SKM-1 (cell line): ENCODE data around the gene CCDC146.
"Not testable (repeated sequence)": the region's sequence is repeated elsewhere in the genome, so short reads cannot be mapped to it uniquely, and the experiment has no call there.

Experiments
- DNase-seq: peaks from one replicate; lab custom pipeline; 2025; ENCODE audit not compliant: unreplicated experiment; lab: John Stamatoyannopoulos, UW

The CCDC146 gene, protein sequence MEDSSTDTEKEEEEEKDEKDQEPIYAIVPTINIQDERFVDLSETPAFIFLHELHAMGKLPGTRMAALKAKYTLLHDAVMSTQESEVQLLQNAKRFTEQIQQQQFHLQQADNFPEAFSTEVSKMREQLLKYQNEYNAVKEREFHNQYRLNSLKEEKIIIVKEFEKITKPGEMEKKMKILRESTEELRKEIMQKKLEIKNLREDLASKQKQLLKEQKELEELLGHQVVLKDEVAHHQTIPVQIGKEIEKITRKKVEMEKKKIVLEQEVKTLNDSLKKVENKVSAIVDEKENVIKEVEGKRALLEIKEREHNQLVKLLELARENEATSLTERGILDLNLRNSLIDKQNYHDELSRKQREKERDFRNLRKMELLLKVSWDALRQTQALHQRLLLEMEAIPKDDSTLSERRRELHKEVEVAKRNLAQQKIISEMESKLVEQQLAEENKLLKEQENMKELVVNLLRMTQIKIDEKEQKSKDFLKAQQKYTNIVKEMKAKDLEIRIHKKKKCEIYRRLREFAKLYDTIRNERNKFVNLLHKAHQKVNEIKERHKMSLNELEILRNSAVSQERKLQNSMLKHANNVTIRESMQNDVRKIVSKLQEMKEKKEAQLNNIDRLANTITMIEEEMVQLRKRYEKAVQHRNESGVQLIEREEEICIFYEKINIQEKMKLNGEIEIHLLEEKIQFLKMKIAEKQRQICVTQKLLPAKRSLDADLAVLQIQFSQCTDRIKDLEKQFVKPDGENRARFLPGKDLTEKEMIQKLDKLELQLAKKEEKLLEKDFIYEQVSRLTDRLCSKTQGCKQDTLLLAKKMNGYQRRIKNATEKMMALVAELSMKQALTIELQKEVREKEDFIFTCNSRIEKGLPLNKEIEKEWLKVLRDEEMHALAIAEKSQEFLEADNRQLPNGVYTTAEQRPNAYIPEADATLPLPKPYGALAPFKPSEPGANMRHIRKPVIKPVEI

DNA sequence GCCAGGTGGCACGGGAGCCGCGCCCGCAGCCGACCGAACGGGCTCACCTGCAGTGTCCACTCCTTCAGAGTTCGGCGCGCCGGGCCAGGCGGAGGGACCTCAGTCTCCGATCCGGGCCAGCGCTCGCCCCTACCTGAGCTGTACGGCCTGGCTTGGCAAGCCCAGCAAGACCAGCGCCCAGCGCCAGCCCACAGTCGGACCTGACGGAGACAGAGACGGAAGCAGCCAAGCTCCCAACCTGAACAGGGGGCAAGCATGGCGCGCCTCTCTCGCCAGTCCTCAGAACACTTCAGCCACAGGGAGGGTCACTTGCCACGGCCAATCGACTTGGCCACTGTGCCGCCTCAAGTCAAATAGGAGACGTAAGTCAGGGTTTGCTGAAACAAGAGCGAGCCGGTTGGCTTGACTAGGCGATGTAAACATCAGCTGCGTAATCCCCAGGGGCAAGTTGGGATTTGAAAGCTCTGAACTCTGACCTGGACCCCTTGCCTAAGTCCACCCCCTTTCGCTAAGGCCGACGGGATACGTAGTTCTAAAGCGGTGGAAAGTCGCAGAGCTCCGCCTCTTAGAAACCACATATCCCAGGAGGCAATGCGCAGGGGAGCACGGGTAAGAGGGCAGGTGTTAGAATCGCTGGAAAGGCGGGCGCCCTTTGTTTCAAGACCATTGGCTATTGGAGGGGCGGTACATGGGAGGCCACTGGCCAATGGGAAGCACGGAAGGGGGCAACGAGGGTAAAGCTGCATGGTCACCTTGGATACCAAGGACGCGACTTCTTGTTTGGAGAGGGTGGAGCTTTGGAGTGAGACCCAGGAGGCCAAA is at the start of gene CCDC146:
TSS of gene CCDC146 (plus strand) at position 756 of the 822 bp plus-strand sequence. CDS start 45,054 bp downstream, outside the sequence.
- peak; percentile 99 for DNase-seq

DNA sequence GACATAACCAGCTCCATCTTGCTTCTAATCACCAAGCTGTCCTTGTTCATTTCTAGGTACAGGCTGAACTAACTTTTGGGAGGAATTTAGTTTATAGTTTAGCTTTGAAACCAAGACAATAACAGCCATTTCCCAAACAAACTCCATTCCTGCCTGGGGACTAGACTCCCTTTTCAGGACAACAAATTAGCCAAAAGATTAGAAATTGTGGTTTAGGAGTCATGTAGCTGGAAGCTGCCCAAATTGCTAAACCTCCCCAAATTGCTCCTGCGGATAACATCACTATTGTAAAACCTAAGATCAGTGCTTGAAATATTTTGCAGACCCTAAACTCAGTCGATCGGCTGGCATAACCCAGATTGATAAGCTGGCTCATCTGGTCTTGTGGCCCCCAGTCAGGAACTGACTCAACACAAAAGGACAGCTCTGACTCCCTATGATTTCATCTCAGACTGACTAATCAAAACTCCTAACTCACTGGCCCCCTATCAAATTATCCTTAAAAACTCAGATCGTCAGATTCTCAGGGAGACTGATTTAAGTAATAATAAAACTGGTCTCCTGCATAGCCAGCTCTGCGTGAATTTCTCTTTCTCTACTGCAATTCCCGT is 47.5 kb upstream of the CCDC146 start:
- not testable (repeated sequence) for DNase-seq

DNA sequence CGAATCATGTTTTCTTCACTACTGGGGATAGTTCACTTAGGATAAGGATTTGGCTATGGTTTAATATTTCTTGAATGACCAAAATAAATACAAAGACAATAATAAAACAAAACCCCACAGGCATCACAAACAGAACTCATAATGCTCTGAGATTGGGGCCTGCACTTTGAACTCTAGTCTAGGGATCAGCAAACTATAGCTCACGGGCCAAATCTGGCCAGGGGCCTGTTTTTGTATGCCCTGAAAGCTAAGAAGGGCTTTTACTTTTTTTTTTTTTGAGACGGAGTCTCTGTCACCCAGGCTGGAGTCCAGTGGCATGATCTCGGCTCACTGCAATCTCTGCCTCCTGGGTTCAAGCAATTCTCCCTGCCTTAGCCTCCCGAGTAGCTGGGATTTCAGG is 45.4 kb upstream of the CCDC146 start:
- not testable (repeated sequence) for DNase-seq

DNA sequence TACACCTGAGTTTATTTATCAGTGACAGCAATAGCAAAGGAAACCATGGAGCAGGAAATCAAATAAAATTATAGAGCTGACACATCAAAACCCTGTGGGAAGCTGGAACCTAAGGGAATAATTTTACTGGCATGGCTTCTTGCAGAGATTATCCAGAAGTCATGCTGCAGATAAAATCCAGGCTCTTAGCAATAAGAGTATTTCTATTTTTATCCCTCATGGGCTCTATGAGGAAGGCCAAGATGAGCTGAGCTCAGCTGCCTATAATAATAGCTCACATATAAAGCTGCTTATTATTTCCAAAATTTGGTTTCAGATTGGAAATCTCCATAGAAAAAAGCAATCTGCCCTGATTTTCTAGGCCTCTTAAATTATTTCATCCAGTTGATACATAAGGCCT is 43.3 kb upstream of the CCDC146 start:
- DNase-seq, result not testable (repeated sequence)

DNA sequence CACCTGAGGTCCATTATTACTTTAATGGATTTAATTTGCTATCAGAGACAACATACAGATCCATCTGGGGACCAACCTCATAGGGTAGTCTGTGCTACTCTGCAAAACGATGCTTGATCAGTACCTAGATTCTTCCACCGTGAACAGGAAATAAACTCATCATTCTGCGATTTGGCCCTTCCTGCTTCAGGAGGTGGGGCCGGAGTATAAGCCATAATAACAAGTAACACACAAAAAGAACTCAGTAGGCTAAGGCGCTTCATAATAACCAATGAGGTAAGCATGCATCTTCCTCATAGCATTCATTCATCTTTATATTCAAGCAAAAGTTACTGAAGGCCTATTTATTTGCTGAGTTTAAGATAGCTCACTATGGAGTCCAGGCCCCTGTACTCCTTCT is 42.8 kb upstream of the CCDC146 start:
- not testable (repeated sequence) for DNase-seq

DNA sequence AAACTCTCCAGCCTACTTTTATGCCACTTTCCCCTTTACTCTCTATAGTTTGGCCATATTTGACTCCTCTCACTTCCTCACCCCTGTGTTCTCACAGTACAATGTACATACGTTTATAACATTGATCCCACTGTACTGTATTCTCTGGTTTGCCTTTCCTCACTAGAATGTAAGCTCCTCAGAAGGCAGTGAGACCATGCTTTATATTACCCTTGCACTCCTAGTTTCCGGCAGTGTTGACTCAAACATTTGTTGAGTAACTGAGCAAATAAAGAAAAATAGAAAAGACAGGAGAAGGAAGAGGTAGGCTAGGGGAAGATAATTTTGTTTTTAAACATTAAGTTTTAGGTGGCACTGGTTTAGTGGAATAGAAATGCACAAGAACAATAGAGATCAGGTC is 42.2 kb upstream of the CCDC146 start:
- not testable (repeated sequence) for DNase-seq

DNA sequence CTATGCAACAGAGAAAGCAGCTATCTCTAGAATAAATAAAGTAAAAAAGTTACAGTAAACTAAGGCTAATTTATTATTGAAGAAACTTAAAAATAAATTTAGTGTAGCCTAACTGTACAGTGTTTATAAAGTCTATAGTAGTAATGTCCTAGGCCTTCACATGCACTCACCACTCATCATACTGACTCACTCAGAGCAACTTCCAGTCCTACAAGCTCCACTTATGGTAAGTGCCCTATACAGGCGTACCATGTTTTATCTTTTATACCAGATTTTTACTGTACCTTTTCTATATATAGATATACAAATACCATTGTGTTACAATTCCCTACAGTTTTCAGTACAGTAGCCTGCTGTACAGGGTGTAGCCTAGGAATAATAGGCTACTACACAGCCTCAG is 40.2 kb upstream of the CCDC146 start:
- DNase-seq, result not testable (repeated sequence)

DNA sequence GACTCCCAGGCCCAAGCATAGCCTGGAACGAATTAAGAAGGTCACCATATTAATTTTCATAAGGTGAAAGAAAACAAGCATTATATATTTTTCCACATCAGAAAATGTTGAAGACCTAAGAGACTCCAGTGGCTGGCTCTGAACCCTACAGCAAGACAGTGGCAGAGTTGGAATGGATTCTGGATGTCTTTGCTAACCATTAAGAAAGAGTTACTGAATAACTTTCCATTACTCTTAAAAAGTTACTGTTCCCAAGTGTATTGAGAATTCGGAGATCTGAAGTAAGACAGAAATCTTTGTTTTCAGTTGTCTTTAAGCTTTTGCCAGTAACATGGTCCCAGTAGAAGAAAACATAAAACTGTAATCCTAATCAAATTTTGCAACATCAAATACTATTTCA is 30.1 kb upstream of the CCDC146 start:
- not testable (repeated sequence) for DNase-seq

DNA sequence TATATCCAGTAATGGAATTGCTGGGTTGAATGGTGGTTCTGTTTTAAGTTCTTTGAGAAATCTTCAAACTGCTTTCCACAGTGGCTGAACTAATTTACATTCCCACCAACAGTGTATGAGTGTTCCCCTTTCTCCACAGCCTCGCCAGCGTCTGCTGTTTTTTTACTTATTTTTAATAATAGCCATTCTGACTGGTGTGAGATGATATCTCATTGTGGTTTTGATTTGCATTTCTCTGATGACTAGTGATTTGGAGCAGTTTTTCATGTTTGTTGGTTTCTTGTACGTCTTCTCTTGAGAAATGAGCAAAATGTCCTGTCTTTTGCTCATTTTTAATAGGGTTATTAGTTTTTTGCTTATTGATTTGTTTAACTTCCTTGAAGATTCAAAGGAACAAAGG is 21.9 kb upstream of the CCDC146 start:
- not testable (repeated sequence) for DNase-seq

DNA sequence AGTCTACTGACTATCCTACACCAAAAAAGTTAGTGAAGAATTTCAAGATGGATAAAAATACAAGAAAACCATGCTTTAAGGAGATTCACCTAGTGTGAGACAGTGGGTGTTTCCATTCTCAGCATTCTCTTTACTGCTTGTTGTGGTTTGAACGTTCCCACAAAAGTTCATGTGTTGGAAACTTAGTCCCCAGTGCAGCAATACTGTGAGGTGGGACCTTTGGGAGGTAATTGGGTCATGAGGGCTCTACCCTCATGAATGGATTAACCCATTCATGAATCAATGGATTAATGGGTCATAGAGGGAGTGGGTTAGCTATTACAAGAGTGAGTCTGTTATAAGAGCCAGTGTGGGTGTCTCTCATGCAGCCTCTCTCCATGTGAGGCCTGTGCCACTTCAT is 21.2 kb upstream of the CCDC146 start:
- not testable (repeated sequence) for DNase-seq

DNA sequence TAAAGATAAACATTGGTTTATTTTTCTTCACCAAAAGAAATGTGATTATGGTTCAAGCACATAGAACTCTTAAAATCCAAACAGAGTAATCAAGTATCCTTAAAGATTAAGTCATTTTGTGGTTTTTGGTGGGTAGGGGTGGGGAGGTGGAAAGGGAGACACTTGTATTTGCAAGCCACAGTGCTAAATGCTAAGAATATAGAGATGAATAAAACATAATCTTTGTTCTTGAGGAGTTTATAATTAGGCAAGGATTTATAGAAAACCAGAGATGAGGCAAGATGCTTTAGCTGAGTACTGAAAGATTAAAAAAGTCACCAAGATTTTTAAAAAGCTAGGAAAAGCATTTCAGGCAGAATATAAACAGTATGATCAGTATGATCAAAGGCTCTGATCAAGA is 19.7 kb upstream of the CCDC146 start:
- not testable (repeated sequence) for DNase-seq

DNA sequence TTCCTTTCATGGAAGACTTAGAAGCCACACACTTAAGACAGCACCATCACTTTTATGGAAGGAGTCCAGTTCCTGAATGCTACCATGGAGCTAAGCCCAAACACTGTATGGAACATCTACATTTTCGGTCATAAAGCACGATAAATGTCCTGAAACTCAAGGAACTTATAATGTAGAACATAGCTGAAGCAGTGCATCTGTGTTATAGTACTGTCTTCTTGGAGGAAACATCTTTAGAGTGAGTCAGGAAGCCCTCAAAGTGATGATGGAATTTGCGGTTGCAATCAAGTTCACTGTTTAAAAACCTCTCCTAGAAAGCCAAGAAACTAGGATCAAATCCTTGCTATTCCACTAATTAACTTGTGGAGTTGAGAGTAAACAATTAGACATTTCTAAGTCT is 16.5 kb upstream of the CCDC146 start:
- DNase-seq, result not testable (repeated sequence)

DNA sequence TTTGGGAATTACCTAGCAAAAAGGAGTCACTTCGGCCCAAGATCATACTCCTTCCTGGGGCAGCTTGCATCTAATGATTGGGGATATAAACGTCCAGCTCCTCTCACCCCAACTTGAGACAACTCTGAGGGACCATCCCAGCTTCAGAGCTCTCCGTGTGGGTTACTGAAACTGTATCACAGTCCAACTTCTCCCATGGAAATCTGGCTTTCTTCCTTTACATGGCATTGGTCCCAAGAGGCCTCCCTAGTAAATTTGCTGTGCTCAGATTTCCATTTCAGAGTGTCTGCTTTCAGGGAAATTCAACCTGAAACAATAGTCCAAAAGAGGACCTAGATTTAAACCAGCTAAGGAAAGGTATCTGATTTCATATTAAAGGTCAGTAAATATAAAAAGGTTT is 14.8 kb upstream of the CCDC146 start:
- DNase-seq, result not testable (repeated sequence)

DNA sequence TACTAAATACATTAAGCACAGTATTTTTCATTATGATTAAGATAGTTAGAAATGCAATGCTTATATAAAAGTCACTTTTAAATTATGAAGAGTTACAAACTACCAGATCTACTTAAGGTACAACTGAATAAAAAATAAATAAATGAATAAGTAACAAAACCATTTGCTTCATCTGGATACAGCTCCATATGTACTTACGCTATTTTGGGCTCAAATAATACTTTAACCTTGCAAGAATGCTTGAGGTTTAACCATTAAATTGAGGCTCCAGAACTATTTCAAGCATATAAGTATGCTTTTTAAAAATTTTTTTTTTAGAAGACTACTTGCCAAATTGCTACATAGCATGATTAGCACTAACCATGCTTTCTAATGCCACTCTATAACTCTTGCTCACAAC is 14.1 kb upstream of the CCDC146 start:
- not testable (repeated sequence) for DNase-seq

DNA sequence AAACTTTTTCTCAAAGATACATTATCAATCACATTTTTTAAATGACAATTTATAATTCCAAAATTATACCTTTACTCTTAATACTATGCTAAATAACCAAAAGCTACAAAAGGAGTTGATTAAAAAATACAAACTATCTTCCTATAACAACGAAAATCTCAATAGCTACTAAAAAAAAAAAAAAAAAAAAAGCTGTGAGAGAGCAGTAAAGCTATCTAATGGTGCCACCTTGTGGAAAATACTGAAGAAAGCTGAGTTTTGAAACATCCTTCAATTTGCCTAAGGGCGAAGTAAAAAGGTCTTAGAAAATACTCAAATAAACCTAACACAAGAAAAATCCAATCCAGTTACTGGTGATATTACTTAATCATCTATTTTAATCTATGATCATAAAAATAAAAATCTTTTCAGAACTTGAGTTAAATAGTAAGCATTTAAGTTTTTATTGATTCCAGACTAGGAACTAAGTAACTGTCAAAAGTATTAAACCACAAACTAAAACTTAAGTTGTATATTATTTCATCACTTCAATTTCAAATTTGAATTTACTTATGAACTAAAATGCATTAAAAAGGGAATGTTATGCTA is 9.6 kb upstream of the CCDC146 start:
- not testable (repeated sequence) for DNase-seq

DNA sequence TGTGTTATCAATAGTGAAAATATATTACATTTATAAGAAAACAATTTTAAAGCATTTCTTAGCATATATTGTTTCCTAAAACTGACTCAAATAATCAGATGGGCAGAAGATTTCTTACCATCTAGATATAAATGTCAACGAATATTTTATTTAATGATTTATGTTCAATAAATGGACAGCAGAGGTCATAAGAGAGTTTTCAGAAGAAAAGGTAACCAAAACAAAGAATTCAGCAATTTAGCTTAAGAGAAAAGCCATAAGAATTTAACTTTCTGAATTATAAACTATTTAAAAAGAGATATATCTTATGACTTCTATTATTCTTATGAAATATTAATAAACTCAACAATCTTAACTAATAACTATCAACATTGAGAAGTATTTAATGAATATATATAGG is 3.1 kb downstream of the CCDC146 start:
- peak; percentile 1 for DNase-seq

DNA sequence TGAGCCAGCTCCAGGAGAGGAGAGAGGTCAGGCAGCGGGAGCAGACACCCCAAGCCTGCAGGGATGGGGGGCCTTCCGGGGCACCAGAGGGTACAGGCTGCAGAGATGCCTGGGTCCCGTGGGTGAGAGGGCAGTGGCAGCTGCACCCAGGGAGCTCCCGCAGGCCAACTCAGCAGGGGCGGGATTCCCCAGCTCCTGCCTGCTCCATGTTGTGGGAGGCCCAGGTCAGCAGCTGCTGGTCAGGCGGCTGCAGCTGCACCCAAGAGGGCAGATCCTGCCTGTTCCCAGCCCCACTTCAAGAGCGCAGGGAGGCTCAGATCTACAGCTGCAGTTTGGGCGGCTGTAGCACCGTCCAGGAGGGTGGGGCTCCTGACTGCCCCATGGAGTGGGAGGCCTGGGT is 4.6 kb downstream of the CCDC146 start:
- not testable (repeated sequence) for DNase-seq

DNA sequence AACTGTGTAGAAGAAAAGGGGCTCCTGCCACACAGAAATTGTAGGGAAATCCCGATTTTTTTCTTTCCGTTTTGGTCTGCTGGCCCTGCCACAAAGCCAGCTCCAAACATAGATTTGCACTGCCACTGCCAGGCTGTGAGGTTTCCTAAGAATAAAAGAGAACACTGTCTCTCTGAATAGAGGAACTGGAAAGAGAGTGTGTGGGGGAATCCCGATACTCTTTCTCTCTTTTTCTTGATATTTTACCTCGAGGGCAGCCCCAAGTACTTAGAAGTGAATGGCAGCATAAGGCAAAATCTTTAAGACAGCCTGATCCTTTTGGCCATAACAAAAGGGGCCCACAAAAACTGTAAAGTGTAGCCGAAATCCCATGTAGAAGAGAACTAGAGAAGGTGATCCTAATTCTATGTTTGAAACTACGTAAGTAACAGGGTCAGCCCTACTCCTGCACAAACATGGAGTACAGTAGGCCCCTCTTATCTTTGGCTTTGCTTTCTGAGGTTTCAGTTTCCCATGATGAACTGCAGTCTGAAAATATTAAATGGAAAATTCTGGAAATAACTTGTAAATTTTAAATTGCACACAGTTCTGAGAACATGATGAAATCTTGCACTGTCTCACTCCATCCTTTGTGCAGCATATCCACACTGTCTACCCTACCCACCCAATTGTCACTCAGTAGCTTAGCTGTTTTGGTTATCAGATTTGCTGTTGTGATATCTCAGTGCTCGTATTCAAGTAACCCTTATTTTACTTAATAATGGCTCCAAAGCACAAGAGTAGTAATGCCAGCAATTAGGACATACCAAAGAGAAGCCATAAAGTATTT is 6.4 kb downstream of the CCDC146 start:
- DNase-seq, result peak; percentile 39

DNA sequence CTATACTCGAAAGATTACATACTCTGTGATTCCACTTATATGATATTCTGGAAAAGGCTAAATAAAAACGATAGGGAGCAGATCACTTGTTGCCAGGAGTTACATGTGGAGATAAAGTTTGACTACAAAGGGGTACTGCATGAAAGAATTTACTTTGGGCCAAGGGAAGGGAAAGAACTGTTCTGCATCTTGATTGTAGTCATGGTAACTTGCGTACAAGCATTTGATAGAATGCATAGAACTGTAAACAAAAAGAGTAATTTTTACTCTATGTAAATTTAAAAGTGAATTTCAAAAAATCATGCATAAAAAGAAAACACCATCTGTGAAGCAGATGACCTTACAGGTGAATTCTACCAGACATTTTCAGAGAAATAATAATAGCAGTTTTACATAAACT is 9.4 kb downstream of the CCDC146 start:
- not testable (repeated sequence) for DNase-seq
